H9 (cell line): Measurements from ENCODE around the gene LRRC14B. TPM values are rescaled to one million over a fixed set of nuclear protein-coding genes. Genes with fewer than 3 reads are reported as not detected.

Experiments
- DNase-seq: peaks from one replicate; pipeline ENCODE4 v3.0.0-alpha.2; 2017
- H2AFZ ChIP-seq: one replicate; pipeline ENCODE4 v1.6.1; 2013; ENCODE audit warnings: mild to moderate bottlenecking, low read length, control low read depth, moderate library complexity
- H2AK5ac ChIP-seq: 2 replicates; pipeline ENCODE4 v1.6.1; 2013; ENCODE audit warnings: low read length, control low read depth, mixed read lengths; ENCODE audit not compliant: insufficient read length
- H2BK120ac ChIP-seq: one replicate; pipeline ENCODE4 v1.6.1; 2013; ENCODE audit warnings: low read depth, mild to moderate bottlenecking, low read length, control low read depth, inconsistent platforms; ENCODE audit not compliant: poor library complexity, severe bottlenecking
- H2BK12ac ChIP-seq: 2 replicates; pipeline ENCODE4 v1.6.1; 2013; ENCODE audit warnings: low read length, control low read depth, mixed read lengths, low read depth; ENCODE audit not compliant: insufficient read length
- H2BK15ac ChIP-seq: 2 replicates; pipeline ENCODE4 v1.6.1; 2013; ENCODE audit warnings: low read depth, low read length, control low read depth
- H2BK20ac ChIP-seq: one replicate; pipeline ENCODE4 v1.6.1; 2013; ENCODE audit warnings: low read depth, mild to moderate bottlenecking, low read length, control low read depth, inconsistent platforms; ENCODE audit not compliant: poor library complexity, severe bottlenecking
- H2BK5ac ChIP-seq: 2 replicates; pipeline ENCODE4 v1.6.1; 2013; ENCODE audit warnings: low read length, control low read depth, mixed read lengths; ENCODE audit not compliant: insufficient read length
- H3K14ac ChIP-seq: 2 replicates; pipeline ENCODE4 v1.6.1; 2013; ENCODE audit warnings: low read length, control low read depth; ENCODE audit not compliant: insufficient read depth
- H3K18ac ChIP-seq: 2 replicates; pipeline ENCODE4 v1.6.1; 2013; ENCODE audit warnings: low read depth, mild to moderate bottlenecking, mixed read lengths, low read length, control low read depth; ENCODE audit not compliant: insufficient read length
- H3K23ac ChIP-seq: 2 replicates; pipeline ENCODE4 v1.6.1; 2013; ENCODE audit warnings: low read length, control low read depth, mixed read lengths, low read depth; ENCODE audit not compliant: insufficient read length
- H3K23me2 ChIP-seq: 2 replicates; pipeline ENCODE4 v1.6.1; 2013; ENCODE audit warnings: low read depth, mild to moderate bottlenecking, mixed read lengths, low read length, control low read depth; ENCODE audit not compliant: insufficient read length, poor library complexity, severe bottlenecking
- H3K27ac ChIP-seq: 2 replicates; pipeline ENCODE4 v1.5.1; 2013; ENCODE audit warnings: low read length, control low read depth, mixed read lengths, low read depth; ENCODE audit not compliant: insufficient read length
- H3K27me3 ChIP-seq: 2 replicates; pipeline ENCODE4 v1.6.1; 2013; ENCODE audit warnings: low read length, control low read depth, inconsistent platforms; ENCODE audit not compliant: insufficient read depth
- H3K4ac ChIP-seq: 2 replicates; pipeline ENCODE4 v1.6.1; 2013; ENCODE audit warnings: low read depth, mild to moderate bottlenecking, control low read depth, inconsistent platforms, low read length, moderate library complexity
- H3K4me1 ChIP-seq: 2 replicates; pipeline ENCODE4 v1.6.1; 2013; ENCODE audit warnings: low read length, control low read depth, inconsistent platforms; ENCODE audit not compliant: insufficient read depth
- H3K4me2 ChIP-seq: 2 replicates; pipeline ENCODE4 v1.6.1; 2013; ENCODE audit warnings: low read length, control low read depth, mixed read lengths; ENCODE audit not compliant: insufficient read length, insufficient read depth
- H3K56ac ChIP-seq: 2 replicates; pipeline ENCODE4 v1.6.1; 2013; ENCODE audit warnings: low read depth, mild to moderate bottlenecking, mixed read lengths, low read length, control low read depth; ENCODE audit not compliant: insufficient read length
- H3K79me1 ChIP-seq: 2 replicates; pipeline ENCODE4 v1.6.1; 2013; ENCODE audit warnings: low read depth, mild to moderate bottlenecking, moderate library complexity, low read length, control low read depth, inconsistent platforms; ENCODE audit not compliant: insufficient read depth, poor library complexity, severe bottlenecking
- H3K79me2 ChIP-seq: 2 replicates; pipeline ENCODE4 v1.6.1; 2013; ENCODE audit warnings: low read length, control low read depth, inconsistent platforms; ENCODE audit not compliant: insufficient read depth
- H3K9ac ChIP-seq: 2 replicates; pipeline ENCODE4 v1.6.1; 2013; ENCODE audit warnings: low read length, control low read depth, mixed read lengths; ENCODE audit not compliant: insufficient read length; ENCODE audit errors: extremely low read depth
- H3K9me3 ChIP-seq: one replicate; pipeline ENCODE4 v1.6.1; 2013; ENCODE audit warnings: low read depth, low read length, inconsistent platforms; ENCODE audit not compliant: control insufficient read depth
- H3T11ph ChIP-seq: one replicate; pipeline ENCODE4 v1.6.1; 2013; ENCODE audit warnings: mild to moderate bottlenecking, low read length, control low read depth, inconsistent platforms
- H4K20me1 ChIP-seq: one replicate; pipeline ENCODE4 v1.6.1; 2013; ENCODE audit not compliant: control insufficient read depth, insufficient read length, insufficient read depth
- H4K5ac ChIP-seq: 2 replicates; pipeline ENCODE4 v1.6.1; 2013; ENCODE audit warnings: low read depth, mild to moderate bottlenecking, mixed read lengths, low read length, control low read depth; ENCODE audit not compliant: insufficient read length
- H4K8ac ChIP-seq: replicated peaks from 2 replicates; pipeline ENCODE4 v1.6.1; 2013; ENCODE audit warnings: low read length, control low read depth, mixed read lengths, low read depth; ENCODE audit not compliant: insufficient read length
- H4K91ac ChIP-seq: 2 replicates; pipeline ENCODE4 v1.6.1; 2013; ENCODE audit warnings: low read depth, mild to moderate bottlenecking, moderate library complexity, mixed read lengths, low read length, control low read depth; ENCODE audit not compliant: insufficient read length
- H3K27ac Mint-ChIP-seq, 3 experiments: 2 replicates in 2 of 3; 3 replicates in 1 of 3; pipeline ENCODE4 v1.8.0; 2020 to 2021; ENCODE audit warnings: mixed read lengths in 3 of 3, mild to moderate bottlenecking in 1 of 3, moderate library complexity in 1 of 3
- H3K27me3 Mint-ChIP-seq: 2 replicates; pipeline ENCODE4 v1.8.0; 2021; ENCODE audit warnings: low read depth, mild to moderate bottlenecking, moderate library complexity, mixed read lengths
- H3K36me3 Mint-ChIP-seq, 3 experiments: 2 replicates in 2 of 3; 3 replicates in 1 of 3; pipeline ENCODE4 v1.8.0; 2020 to 2021; ENCODE audit warnings: low read depth in 3 of 3, mixed read lengths in 3 of 3; ENCODE audit not compliant: insufficient read depth in 1 of 3
- H3K4me1 Mint-ChIP-seq, 2 experiments: 2 replicates each; pipeline ENCODE4 v1.8.0; 2020; ENCODE audit warnings: mixed read lengths in 2 of 2
- H3K4me3 Mint-ChIP-seq, 2 experiments: 2 replicates in 1 of 2; 3 replicates in 1 of 2; pipeline ENCODE4 v1.8.0; 2020 to 2021; ENCODE audit warnings: mild to moderate bottlenecking in 2 of 2, mixed read lengths in 2 of 2, moderate library complexity in 1 of 2
- H3K9me3 Mint-ChIP-seq, 2 experiments: 2 replicates in 1 of 2; 3 replicates in 1 of 2; pipeline ENCODE4 v1.8.0; 2020; ENCODE audit warnings: mild to moderate bottlenecking in 2 of 2, mixed read lengths in 2 of 2, moderate library complexity in 1 of 2
- WGBS: extraction: QIAGEN DNeasy Blood & Tissue Kit; methylation state at CpG from one replicate; pipeline ENCODE4 v1.1.7; 2013; ENCODE audit warnings: missing lambda C conversion rate, low lambda C conversion rate, mixed read lengths; ENCODE audit not compliant: insufficient read length; ENCODE audit errors: extremely low coverage; 5-methylcytosine and 5-hydroxymethylcytosine counted together
- total RNA-seq: library from RNA; stranded (reverse); gene quantifications from 2 replicates; pipeline ENCODE4 v1.2.1, GENCODE V29; 2021
- TF ChIP-seq, protein P1 (sequence below): fragments of 200-600 bp; sonication (generic); conservative IDR thresholded peaks from 3 replicates; pipeline ENCODE4 v1.8.0; 2021; ENCODE audit warnings: antibody characterized with exemption, mild to moderate bottlenecking

LRRC14B gene
- total RNA-seq, 1 experiment from 2014 or later, result not detected

DNA sequence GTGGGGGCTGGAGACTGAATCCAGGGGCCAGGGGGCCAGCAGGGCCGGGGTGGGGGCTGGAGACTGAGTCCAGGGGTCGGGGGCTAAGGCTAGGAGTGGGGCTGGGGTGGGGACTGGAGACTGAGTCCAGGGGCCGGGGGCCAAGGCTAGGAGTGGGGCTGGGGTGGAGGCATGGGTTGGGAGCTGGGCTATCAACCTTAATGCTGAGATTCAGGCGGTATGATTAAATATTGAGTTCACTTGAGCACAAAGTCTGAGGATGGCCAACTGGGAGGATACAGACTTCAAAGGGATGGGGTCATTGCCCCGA lies 17.0 kb upstream of the LRRC14B start:
- H2BK5ac ChIP-seq, result no peak overlapping the region
- H3K9ac ChIP-seq, result no peak overlapping the region
- no peak overlapping the region for H2BK15ac ChIP-seq
- H3K9me3 Mint-ChIP-seq, result no peaks in the 10 kb centered on the region
- no peaks in the 10 kb centered on the region for H3K79me2 ChIP-seq
- H3K4me2 ChIP-seq, result no peak overlapping the region
- H2AK5ac ChIP-seq, result no peak overlapping the region
- H2BK120ac ChIP-seq, result no peak overlapping the region
- H3K23ac ChIP-seq, result no peak overlapping the region
- no peaks in the 10 kb centered on the region for H3K27me3 ChIP-seq
- no peak overlapping the region for H3K56ac ChIP-seq
- DNase-seq, result no peak
- H2BK20ac ChIP-seq, result no peak overlapping the region
- H3K4ac ChIP-seq, result no peak overlapping the region
- no peak overlapping the region for H2AFZ ChIP-seq
- H3K27ac ChIP-seq, result no peak overlapping the region
- H4K5ac ChIP-seq, result no peak overlapping the region
- no peak overlapping the region for H4K91ac ChIP-seq
- H4K8ac ChIP-seq, result no peak overlapping the region
- TF ChIP-seq, protein P1, sequence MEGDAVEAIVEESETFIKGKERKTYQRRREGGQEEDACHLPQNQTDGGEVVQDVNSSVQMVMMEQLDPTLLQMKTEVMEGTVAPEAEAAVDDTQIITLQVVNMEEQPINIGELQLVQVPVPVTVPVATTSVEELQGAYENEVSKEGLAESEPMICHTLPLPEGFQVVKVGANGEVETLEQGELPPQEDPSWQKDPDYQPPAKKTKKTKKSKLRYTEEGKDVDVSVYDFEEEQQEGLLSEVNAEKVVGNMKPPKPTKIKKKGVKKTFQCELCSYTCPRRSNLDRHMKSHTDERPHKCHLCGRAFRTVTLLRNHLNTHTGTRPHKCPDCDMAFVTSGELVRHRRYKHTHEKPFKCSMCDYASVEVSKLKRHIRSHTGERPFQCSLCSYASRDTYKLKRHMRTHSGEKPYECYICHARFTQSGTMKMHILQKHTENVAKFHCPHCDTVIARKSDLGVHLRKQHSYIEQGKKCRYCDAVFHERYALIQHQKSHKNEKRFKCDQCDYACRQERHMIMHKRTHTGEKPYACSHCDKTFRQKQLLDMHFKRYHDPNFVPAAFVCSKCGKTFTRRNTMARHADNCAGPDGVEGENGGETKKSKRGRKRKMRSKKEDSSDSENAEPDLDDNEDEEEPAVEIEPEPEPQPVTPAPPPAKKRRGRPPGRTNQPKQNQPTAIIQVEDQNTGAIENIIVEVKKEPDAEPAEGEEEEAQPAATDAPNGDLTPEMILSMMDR, result no peak
- no peak overlapping the region for H3K14ac ChIP-seq
- no peaks in the 10 kb centered on the region for H3K9me3 ChIP-seq
- no peak overlapping the region for H3T11ph ChIP-seq
- no peaks in the 10 kb centered on the region for H4K20me1 ChIP-seq
- H2BK12ac ChIP-seq, result no peak overlapping the region
- no peaks in the 10 kb centered on the region for H3K4me1 ChIP-seq
- H3K27ac Mint-ChIP-seq, result no peak overlapping the region
- no peaks in the 10 kb centered on the region for H3K23me2 ChIP-seq
- no peak overlapping the region for H3K4me3 Mint-ChIP-seq
- no peaks in the 10 kb centered on the region for H3K79me1 ChIP-seq
- no peak overlapping the region for H3K18ac ChIP-seq
- WGBS, result no CpG with 5 or more reads among the region's 5 CpGs
- H3K4me1 Mint-ChIP-seq, result no peaks in the 10 kb centered on the region
- H3K27me3 Mint-ChIP-seq, result no peaks in the 10 kb centered on the region; the same call in 1 of the 2 replicates
- peaks cover 4 to 42% (median 42%) of the 10 kb centered on the region in 3 experiments; a peak in 6 of 7 replicates for H3K36me3 Mint-ChIP-seq
